HG02623 (cell line): Measurements from ENCODE around the gene GPR108.

ENCODE experiments used
- ATAC-seq: cut with Tn5 transposase; IDR thresholded peaks from one replicate; pipeline ENCODE4 v1.9.1; 2021; ENCODE audit warnings: moderate library complexity; ENCODE audit not compliant: unreplicated experiment

The GPR108 gene

DNA sequence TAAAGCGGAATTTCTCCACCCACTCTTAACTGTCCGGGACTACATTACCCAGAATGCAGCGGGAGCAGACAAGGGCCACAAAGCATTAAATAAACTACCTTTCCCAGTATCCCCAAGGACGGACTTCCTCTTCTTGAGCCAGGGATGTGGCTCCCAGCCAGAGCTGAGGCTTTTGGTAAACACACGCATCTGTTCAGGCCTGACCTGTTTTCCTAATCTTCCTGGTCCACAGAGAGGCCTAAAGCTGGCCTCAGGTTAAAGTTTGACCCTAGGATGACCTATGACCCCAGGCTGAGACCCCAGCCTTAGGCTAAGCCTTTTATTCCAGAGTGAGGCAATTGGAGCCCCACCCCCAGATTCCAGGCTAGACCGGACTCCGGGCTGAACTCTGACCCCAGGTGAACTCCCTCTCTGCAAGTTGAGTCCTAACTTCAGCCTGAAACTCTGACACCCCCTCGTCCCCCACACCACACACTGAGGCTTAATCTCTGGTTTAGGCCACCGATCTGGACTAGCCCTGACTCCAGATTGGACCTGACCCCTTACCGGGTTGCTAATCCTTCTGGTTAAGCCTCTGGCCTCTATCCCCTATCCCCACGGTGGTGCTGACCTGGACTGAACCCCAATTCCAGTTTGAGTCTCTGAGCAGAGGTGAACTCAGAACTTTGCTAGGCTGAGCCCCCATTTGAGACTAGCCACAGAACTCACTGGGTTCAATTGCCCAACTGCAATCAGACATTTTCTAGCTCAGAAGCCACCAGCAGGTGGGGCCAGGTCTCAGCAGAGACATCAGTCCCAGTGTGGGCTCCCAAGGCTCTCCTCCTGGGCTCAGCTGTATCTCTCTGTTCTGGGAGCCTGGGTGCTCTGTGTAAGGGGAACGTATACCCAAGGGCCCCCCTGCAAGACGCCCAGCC lies 750 bp upstream of the GPR108 start:
- no peak for ATAC-seq

DNA sequence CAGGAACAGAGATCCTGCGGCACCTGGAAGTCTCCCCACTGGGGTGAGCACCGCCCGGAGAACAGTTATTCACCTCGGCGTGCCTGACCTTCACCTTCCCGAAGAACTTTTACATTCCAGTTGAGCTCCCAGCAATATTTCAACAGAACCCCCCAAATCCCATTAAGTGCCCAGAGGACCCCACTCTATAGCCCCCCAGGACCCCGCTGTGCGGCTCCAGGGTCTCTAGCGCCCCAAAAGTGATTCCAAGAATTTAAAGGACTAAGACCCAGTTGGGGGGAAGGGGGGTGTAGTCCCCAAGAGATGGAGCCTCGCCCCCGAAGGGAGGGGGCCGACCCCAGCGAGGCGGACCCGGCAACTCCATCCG lies 480 bp downstream of the GPR108 start:
- ATAC-seq, result no peak

DNA sequence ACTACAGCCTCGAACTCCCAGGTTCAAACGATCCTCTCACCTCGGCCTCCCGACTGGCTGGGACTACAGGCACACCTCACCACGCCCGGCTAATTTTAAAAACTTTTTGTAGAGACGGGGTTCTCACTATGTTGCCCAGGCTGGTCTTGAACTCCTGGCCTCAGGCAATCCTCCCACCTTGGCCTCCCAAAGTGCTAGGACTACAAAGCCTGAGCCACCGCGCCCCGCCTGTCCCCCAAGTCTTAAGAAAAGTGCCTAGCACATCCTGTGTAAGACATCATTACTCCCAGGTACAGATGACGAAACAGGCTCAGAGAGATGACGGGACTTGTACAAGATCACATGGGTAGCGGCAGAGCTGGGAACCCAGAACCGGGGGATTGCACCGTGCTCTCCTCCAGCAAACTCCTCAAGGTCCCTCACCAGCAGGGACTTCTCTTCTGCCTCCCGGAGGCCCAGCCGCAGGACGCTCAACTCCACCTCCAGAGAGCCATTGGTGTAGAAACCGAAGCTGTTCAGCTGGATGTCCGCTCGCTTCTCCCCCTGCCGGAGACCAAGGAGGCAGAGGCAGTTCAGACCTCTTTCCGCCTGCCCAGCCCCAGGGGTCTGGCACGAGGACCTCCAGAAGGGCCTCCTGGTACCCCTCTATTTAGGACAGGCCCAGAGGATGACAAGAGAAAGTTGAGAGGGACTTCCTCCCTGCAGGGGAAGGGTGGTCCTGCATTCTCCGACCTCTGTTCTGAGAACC lies 1.0 kb downstream of the GPR108 start:
- ATAC-seq, result no peak

- no peak for ATAC-seq
Observed at GRCh38 chr19:6735181-6735911, 2.0 kb downstream of the GPR108 start.

DNA sequence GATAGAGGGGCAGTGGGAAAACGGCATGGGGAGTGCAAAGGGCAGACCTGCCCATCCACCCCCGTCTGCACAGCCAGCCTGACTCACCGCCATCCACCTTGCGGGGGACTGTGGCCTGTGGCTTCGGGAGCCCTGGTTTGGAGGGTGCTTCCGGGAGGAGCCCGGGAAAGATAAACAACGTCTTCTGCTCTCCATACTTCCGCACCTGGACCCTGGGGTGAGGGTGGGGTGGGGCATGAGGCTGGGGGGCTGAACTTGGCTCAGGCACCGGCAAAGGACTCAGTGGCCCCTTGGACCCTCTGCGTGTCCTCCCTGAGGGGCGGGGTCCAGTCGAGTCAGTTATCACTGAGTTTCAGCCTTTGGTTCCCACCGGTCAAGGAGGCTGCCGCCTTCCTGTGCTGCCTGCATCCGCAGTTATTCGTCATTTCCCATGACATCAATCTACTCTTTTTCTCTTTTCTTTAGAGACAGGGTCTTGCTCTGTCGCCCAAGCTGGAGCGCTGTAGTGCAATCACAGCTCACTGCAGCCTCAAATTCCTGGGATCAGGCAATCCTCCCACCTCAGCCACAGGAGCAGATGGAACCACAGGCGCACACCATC lies 3.2 kb downstream of the GPR108 start:
- no peak for ATAC-seq

GRCh38 chr19:6733338-6734095 lies 3.9 kb downstream of the GPR108 start:
- ATAC-seq, result no peak

DNA sequence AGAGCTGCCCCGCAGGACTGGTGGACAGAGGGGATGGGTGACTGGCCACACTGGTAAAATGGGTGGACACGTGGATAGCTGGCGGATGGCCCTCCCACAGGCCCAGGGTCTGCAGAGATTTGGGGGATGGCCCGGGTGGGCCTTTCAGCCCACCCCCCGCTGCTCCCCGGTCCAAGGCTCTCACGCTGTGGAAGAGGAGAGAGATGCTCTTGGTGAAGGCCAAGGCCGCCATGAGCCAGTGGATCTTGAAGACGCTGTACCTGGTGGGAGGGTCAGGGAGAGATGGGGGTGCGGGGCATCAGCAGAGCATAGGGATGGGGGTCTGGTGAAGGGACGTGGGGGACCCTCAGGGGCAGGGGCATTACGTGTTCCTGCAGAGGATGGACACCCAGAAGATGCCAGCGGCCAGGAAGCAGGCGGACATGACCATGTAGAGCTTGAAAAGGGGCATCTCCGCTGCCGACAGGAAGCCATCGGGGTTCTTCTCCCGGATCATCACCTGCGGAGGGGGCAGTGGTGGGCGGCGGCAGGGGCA lies 4.5 kb downstream of the GPR108 start:
- ATAC-seq, result no peak

DNA sequence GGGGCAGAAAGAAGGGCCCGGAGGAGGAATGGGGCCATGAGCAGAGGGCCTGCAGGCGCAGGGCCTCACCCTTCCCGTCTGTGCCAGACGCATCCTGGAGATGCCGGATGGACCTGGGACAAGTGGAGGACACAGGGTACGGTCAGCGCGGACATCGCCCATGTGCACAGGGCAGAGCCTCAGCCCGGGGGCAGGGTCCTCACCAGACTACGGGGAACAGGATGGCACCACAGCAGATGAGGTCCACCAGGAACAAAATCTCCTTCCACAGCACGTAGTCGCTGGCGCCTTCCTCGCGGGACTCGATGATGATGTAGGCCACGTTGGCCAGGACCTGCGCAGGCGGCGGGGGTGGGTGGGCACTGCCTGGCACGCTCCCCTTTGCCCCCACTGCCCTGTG lies 5.6 kb downstream of the GPR108 start:
- ATAC-seq, result no peak

DNA sequence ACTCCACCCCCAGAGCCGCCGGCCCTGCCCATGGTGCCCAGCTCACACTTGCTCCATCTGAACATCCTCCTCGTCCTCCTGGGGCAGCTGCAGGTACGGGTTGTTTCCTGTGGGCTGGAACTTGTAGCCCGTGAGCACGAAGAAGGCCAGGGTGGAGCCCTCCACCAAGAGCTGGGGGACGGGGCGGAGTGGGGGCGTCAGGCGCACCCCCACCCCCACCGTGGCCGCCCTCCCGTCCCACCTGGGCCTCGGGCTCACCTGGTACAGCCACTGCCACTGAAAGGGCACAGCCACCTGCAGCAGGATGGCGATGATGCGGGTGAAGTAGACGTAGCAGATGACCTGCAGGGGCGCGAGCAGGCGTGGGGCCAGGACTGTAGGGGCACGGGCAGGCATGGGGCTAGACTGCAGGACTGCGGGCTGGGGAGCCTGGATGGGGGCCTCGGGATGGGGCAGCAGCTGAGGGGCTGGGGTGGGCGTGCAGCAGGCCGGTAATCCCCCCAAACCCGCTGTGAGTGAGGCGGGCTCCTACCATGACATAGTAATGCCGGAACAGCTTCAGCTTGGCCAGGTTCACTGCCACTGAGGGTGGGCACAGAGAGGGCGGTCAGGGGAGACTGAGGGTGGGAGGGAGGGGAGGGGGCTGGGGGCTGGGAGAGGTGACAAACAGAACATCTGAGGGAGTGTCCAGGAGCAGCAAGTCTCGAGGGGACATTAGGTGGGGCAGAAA lies 6.3 kb downstream of the GPR108 start:
- no peak for ATAC-seq

DNA sequence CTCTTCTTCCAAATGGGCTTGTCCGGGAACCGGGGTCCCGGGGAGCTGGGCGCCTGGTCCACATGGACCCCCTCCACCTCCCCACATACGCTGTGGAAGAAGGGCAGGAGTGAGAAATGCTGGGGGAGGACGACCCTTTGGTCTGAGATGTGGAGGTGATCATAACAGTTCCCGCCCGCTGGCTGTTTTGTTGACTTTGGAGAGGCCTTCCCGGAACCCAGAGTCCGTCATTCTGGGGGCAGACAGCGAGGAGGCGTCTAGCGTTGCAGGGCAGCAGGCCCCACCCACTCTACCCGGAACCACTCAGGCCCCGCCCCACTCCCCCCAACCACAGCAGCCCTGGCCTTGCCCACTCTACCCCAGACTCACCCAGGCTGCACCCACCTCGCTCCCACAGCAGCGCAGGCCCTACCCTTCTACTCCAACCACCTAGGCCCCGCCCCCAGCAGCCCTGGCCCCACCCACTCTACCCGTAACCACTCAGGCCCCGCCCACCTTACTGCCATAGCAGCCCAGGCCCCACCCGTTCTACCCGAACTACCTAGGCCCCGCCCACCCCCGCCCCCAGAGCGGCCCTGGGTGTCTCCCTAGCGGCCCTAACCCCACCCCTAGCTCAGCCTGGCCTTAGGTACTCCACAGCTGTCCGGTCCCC lies 7.1 kb downstream of the GPR108 start:
- ATAC-seq, result no peak

GRCh38 chr19:6729573-6730152 lies 7.7 kb downstream of the GPR108 start:
- no peak for ATAC-seq

GRCh38 chr19:6728346-6728745 lies 9.0 kb downstream of the GPR108 start:
- ATAC-seq, result no peak

GRCh38 chr19:6725513-6726231 lies 11.7 kb downstream of the GPR108 start:
- ATAC-seq, result no peak

DNA sequence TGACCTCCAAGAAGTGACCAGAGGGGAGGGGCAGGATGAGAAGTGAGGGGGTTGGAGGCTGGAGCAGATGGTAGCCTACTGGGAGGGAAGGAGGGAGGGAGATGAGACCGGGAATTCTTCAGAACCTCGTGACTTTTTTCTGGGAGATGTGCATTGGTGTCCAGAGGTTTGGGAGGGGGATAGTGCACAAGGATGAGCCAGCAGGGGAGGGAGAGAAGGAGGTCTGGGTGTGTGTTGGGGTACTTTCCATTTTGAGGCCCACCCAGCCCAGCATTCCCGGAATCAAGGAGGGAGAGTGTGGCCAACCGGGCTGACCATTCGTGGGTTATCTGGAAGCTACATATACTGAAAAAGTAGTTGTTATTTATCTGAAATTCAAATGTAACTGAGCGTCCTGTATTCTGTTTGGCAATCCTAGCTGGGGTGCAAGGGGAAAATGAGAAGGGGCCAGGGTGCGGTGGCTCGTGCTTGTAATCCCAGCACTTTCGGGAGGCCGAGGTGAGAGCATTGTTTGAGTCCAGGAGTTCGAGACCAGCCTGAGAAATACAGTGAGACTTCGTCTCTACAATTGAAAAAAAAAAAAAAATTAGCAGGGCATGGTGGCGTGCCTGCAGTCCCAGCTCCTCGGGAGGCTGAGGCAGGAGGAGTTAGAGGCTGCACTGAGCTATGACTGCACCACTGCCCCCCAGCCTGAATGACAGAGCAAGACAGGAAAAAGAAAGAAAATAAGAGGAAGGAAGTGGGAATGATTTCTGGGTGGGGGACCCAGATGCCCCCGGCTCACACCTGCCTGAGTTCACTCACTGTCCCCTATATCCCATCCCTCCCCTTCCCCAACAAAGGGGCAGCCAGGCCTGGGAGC lies 12.5 kb downstream of the GPR108 start:
- ATAC-seq, result no peak

- ATAC-seq, result no peak
Observed at GRCh38 chr19:6723738-6724137, 13.6 kb downstream of the GPR108 start.

GRCh38 chr19:6723108-6723618 lies 14.2 kb downstream of the GPR108 start:
- ATAC-seq, result no peak

GRCh38 chr19:6721773-6722172 lies 15.6 kb downstream of the GPR108 start:
- no peak for ATAC-seq
